ENCODE measurements around the gene ANKRD30A. TPM values are rescaled to one million over a fixed set of nuclear protein-coding genes. Genes with fewer than 3 reads are reported as not detected.
"Not testable (repeated sequence)": the region's sequence is repeated elsewhere in the genome, so short reads cannot be mapped to it uniquely, and the experiment has no call there.

The ANKRD30A gene
- total and polyA plus RNA-seq, 5 donors, result 0.02 TPM; not detected in 4

GRCh38 chr10:37182719-37183118 lies 57.3 kb downstream of the ANKRD30A start:
- DNase-seq; H3K9me3 ChIP-seq (ENCODE audit: control insufficient read depth, low read length); H3K27ac ChIP-seq (ENCODE audit: low read length); H3K27me3 ChIP-seq (ENCODE audit: control insufficient read depth, insufficient read depth); H3K4me1 ChIP-seq (ENCODE audit: control insufficient read depth, insufficient read depth, low read length); ATAC-seq; intact Hi-C loops (cut with DNase I); H3K4me3 ChIP-seq (ENCODE audit: low read length): not testable (repeated sequence)
- 83% methylated on average over 6 of the region's 11 CpGs for WGBS

GRCh38 chr10:37206132-37206531 lies 80.7 kb downstream of the ANKRD30A start:
- Histone ChIP-seq H3K4me1 (ENCODE audit: control insufficient read depth, insufficient read depth, low read length) (no peaks in the 10 kb centered on the region), H3K4me3 (ENCODE audit: low read length) (no peak overlapping the region), H3K27me3 (ENCODE audit: control insufficient read depth, insufficient read depth) (no peaks in the 10 kb centered on the region), H3K9me3 (ENCODE audit: control insufficient read depth, low read length) (no peaks in the 10 kb centered on the region), H3K27ac (ENCODE audit: low read length) (no peak overlapping the region)
- no peak for ATAC-seq
- DNase-seq, result no peak
- 85% methylated on average over 3 of the region's 3 CpGs for WGBS
- intact Hi-C loops (cut with DNase I), result no loop called here

DNA sequence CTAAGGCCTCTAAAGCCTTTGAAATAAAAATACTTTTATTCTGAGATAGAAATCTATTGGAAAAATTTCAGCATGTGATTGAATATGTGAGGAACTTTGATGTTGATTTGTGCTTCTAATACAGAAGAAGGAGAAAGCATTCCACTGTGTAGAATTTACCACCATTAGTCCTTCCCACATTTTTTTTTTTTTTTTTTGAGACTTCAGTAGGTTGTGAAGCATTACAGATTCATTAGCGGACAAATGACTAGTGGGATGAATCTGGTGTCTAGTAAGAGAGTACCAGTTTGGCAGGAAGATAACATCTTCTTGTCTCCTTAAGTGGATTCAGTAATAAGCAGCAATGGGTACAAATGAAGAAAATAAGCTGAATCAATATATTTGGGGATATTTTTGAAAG lies 95.5 kb downstream of the ANKRD30A start:
- no peak for ATAC-seq
- DNase-seq, result no peak
- intact Hi-C loops (cut with DNase I), result no loop called here
- Histone ChIP-seq H3K27ac (ENCODE audit: low read length) (no peak overlapping the region), H3K4me1 (ENCODE audit: control insufficient read depth, insufficient read depth, low read length) (no peaks in the 10 kb centered on the region), H3K9me3 (ENCODE audit: control insufficient read depth, low read length) (no peaks in the 10 kb centered on the region), H3K4me3 (ENCODE audit: low read length) (no peak overlapping the region), H3K27me3 (ENCODE audit: control insufficient read depth, insufficient read depth) (no peaks in the 10 kb centered on the region)
- 0% methylated on average over 1 of the region's 1 CpG for WGBS

DNA sequence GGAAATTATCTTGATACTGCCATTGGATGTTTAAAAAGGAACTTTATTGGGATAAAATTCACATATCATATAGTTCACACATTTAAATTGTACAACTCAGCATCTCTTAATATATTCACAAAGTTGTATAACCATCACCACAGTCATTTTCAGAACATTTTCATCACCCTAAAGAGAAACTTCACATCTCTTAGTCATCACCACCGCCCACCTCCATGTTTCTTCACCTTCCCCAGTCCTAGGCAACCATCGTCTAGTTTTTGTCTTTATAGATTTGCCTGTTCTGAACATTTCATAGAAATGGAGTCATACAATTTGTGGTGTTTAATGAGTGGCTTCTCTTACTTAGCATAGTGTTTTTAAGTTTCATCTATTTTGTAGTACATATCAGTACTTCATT lies 96.6 kb downstream of the ANKRD30A start:
- ATAC-seq (no peak), DNase-seq (no peak)
- Histone ChIP-seq H3K27ac (ENCODE audit: low read length) (no peak overlapping the region), H3K27me3 (ENCODE audit: control insufficient read depth, insufficient read depth) (no peaks in the 10 kb centered on the region), H3K4me1 (ENCODE audit: control insufficient read depth, insufficient read depth, low read length) (no peaks in the 10 kb centered on the region), H3K4me3 (ENCODE audit: low read length) (no peak overlapping the region), H3K9me3 (ENCODE audit: control insufficient read depth, low read length) (no peaks in the 10 kb centered on the region)
- WGBS, result 25% methylated on average over 2 of the region's 2 CpGs
- intact Hi-C loops (cut with DNase I), result no loop called here

- H3K9me3 ChIP-seq (ENCODE audit: control insufficient read depth, low read length), result no peaks in the 10 kb centered on the region
- H3K4me1 ChIP-seq (ENCODE audit: control insufficient read depth, insufficient read depth, low read length), result no peaks in the 10 kb centered on the region
- DNase-seq (no peak), ATAC-seq (no peak)
- WGBS, result 80% methylated on average over 2 of the region's 2 CpGs
- H3K27me3 ChIP-seq (ENCODE audit: control insufficient read depth, insufficient read depth), result no peaks in the 10 kb centered on the region
- H3K27ac ChIP-seq (ENCODE audit: low read length), result no peak overlapping the region
- intact Hi-C loops (cut with DNase I), result no loop called here
- no peak overlapping the region for H3K4me3 ChIP-seq (ENCODE audit: low read length)
Observed at GRCh38 chr10:37225163-37225562, 99.8 kb downstream of the ANKRD30A start.

DNA sequence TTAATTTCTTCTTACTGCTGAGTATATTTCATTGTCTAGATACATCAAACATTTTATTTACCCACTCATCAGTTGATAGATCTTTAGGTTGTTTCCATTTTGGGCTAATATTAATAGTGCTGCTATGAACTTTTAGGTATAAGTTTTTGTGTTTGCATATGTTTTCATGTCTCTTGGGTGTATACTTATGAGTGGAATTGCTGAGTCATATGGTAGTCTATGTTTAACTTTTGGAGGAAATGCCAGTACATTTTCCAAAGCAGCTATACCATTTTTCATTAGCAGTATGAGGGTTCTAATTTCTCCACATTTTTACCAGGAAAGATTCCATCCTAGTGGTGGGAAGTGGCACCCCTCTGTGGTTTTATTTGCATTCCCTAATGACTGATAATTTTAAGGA lies 101.1 kb downstream of the ANKRD30A start:
- no peaks in the 10 kb centered on the region for H3K27me3 ChIP-seq (ENCODE audit: control insufficient read depth, insufficient read depth)
- H3K4me3 ChIP-seq (ENCODE audit: low read length), result no peak overlapping the region
- ATAC-seq (no peak), DNase-seq (no peak)
- intact Hi-C loops (cut with DNase I), result no loop called here
- H3K4me1 ChIP-seq (ENCODE audit: control insufficient read depth, insufficient read depth, low read length), result no peaks in the 10 kb centered on the region
- no peaks in the 10 kb centered on the region for H3K9me3 ChIP-seq (ENCODE audit: control insufficient read depth, low read length)
- H3K27ac ChIP-seq (ENCODE audit: low read length), result no peak overlapping the region

GRCh38 chr10:37234692-37235091 lies 109.3 kb downstream of the ANKRD30A start:
- Histone ChIP-seq H3K27ac (ENCODE audit: low read length) (no peak overlapping the region), H3K9me3 (ENCODE audit: control insufficient read depth, low read length) (no peaks in the 10 kb centered on the region), H3K4me3 (ENCODE audit: low read length) (no peak overlapping the region), H3K27me3 (ENCODE audit: control insufficient read depth, insufficient read depth) (no peaks in the 10 kb centered on the region), H3K4me1 (ENCODE audit: control insufficient read depth, insufficient read depth, low read length) (no peaks in the 10 kb centered on the region)
- intact Hi-C loops (cut with DNase I), result no loop called here
- 87% methylated on average over 3 of the region's 3 CpGs for WGBS
- DNase-seq (no peak), ATAC-seq (no peak)

DNA sequence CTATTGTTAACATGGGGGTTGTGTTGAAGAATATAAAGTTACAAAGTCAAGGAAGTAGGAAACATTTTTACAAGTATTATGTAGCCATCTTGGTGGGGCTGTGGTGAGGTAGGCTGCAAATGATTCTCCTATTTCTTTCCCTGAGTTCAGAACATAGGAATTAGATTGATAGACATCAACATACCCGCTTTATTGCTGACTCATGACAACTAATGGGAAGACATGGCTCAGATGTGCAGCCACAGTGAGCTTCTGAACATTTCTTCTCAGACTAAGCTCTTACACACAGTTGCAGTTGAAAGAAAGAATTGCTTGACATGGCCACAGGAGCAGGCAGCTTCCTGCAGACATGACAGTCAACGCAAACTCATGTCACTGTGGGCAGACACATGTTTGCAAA lies 110.7 kb downstream of the ANKRD30A start:
- intact Hi-C loops (cut with DNase I), result no loop called here
- WGBS, result 73% methylated on average over 2 of the region's 2 CpGs

DNA sequence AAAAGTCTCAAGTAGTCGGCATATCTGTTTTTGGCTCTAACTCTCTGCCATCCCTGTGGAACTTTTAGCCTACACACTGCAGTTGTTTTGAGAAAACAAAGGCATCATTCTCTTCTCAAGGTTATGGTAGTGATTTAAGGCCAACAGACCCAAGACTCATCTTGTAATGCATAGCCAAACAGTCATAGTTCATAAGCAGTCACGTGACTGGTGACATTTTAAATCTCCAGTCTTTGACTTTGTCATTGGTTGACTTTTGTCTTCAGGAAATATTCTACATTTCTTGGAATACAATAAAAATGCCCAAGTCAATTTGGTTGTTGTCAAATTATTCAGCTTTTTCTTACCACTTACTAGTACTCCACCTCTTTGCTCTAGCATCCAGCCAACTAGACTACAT lies 114.8 kb downstream of the ANKRD30A start:
- WGBS, result 61% methylated on average over 2 of the region's 2 CpGs
- Histone ChIP-seq H3K27ac (ENCODE audit: low read length) (no peak overlapping the region), H3K27me3 (ENCODE audit: control insufficient read depth, insufficient read depth) (no peaks in the 10 kb centered on the region), H3K4me3 (ENCODE audit: low read length) (no peak overlapping the region), H3K4me1 (ENCODE audit: control insufficient read depth, insufficient read depth, low read length) (no peaks in the 10 kb centered on the region), H3K9me3 (ENCODE audit: control insufficient read depth, low read length) (no peaks in the 10 kb centered on the region)
- intact Hi-C loops (cut with DNase I), result no loop called here
- no peak for DNase-seq
- ATAC-seq, result no peak

More for the DNA sequence above, 110.7 kb downstream of the ANKRD30A start:
- DNase-seq, result no peak
- no peaks in the 10 kb centered on the region for H3K9me3 ChIP-seq (ENCODE audit: control insufficient read depth, low read length)
- H3K4me1 ChIP-seq (ENCODE audit: control insufficient read depth, insufficient read depth, low read length), result no peaks in the 10 kb centered on the region
- no peak for ATAC-seq
- no peaks in the 10 kb centered on the region for H3K27me3 ChIP-seq (ENCODE audit: control insufficient read depth, insufficient read depth)
- no peak overlapping the region for H3K4me3 ChIP-seq (ENCODE audit: low read length)
- H3K27ac ChIP-seq (ENCODE audit: low read length), result no peak overlapping the region

- no peak for ATAC-seq
- H3K27ac ChIP-seq (ENCODE audit: low read length), result no peak overlapping the region
- H3K4me1 ChIP-seq (ENCODE audit: control insufficient read depth, insufficient read depth, low read length), result no peaks in the 10 kb centered on the region
- intact Hi-C loops (cut with DNase I), result no loop called here
- H3K4me3 ChIP-seq (ENCODE audit: low read length), result no peak overlapping the region
- H3K27me3 ChIP-seq (ENCODE audit: control insufficient read depth, insufficient read depth), result no peaks in the 10 kb centered on the region
- no peak for DNase-seq
- WGBS, result 59% methylated on average over 2 of the region's 2 CpGs
- H3K9me3 ChIP-seq (ENCODE audit: control insufficient read depth, low read length), result no peaks in the 10 kb centered on the region
Observed at GRCh38 chr10:37246637-37247036, 121.2 kb downstream of the ANKRD30A start.

DNA sequence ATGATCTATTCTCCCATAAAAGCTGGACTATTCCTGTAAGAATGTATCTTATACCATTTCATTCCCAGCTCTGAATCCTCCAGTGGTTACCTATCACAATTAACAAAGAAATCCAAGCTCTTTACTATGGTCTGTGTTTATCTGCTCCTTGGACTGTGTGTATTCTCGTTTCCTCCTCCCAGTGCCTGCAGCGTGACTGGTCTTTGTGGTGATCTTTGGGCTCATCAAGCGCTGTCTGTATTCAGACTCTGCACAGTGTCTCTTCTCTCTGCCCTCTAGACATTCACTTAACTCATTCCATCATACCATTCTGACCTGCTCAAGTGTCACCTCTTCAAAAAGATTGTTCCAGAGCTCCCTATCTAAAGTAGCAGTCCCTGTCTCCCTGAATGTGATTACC lies 130.4 kb downstream of the ANKRD30A start:
- ATAC-seq; H3K4me1 ChIP-seq (ENCODE audit: control insufficient read depth, insufficient read depth, low read length); intact Hi-C loops (cut with DNase I); H3K4me3 ChIP-seq (ENCODE audit: low read length); H3K27me3 ChIP-seq (ENCODE audit: control insufficient read depth, insufficient read depth); H3K27ac ChIP-seq (ENCODE audit: low read length); DNase-seq; H3K9me3 ChIP-seq (ENCODE audit: control insufficient read depth, low read length): not testable (repeated sequence)
- 51% methylated on average over 3 of the region's 3 CpGs for WGBS

DNA sequence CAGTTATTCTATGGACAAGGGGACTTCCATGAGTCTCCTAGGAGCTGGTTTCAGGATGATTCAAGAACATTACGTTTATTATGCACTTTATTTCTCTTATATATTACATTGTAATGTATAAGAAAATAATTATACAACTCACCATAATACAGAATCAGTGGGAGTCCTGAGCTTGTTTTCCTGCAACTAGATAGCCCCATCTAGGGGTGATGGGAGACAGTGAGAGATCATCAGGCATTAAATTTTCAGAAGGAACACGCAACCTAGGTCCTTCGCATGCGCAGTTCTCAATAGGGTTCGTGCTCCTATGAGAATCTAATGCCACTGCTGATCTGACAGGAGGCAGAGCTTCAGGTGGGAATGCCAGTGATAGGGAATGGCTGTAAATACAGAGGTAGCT lies 137.9 kb downstream of the ANKRD30A start:
- no peaks in the 10 kb centered on the region for H3K4me1 ChIP-seq (ENCODE audit: control insufficient read depth, insufficient read depth, low read length)
- intact Hi-C loops (cut with DNase I), result no loop called here
- H3K4me3 ChIP-seq (ENCODE audit: low read length), result no peak overlapping the region
- DNase-seq (no peak), ATAC-seq (no peak)
- no peaks in the 10 kb centered on the region for H3K27me3 ChIP-seq (ENCODE audit: control insufficient read depth, insufficient read depth)
- 70% methylated on average over 5 of the region's 5 CpGs for WGBS
- no peak overlapping the region for H3K27ac ChIP-seq (ENCODE audit: low read length)
- H3K9me3 ChIP-seq (ENCODE audit: control insufficient read depth, low read length), result no peaks in the 10 kb centered on the region
